ENCODE results near the gene BRPF3. TPM values are rescaled to one million over a fixed set of nuclear protein-coding genes. Genes with fewer than 3 reads are reported as not detected.

The BRPF3 gene
- total RNA-seq, 1 donor from 2014 or later, result 36.2 TPM

DNA sequence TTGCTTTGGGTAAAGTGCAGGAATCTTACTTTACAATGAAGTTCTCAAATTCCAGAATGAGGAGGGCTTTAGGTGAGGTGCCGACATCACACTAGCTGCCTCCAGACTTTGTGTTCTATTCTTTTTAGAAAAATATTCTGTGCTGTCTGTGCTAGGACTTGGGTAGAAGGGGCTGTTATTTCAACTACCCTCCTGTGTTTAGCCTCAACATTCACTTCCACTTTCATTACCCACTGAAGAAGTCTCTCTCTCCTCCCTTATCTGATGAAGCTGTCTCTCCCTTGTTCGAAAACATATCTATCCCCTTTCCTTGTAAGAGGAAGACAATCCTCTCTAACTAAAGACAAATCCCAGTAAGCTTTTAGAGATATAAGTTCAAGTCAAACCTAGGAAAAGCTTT, 25.0 kb upstream of the BRPF3 start:
- Mint-ChIP-seq H3K27ac (ENCODE audit: unreplicated experiment) (no peak overlapping the region), H3K27me3 (ENCODE audit: unreplicated experiment) (no peaks in the 10 kb centered on the region), H3K9me3 (ENCODE audit: unreplicated experiment) (peaks cover 2% of the 10 kb centered on the region), H3K36me3 (ENCODE audit: unreplicated experiment) (peaks cover under 1% of the 10 kb centered on the region), H3K4me1 (ENCODE audit: low read depth, unreplicated experiment) (no peaks in the 10 kb centered on the region), H3K4me3 (ENCODE audit: unreplicated experiment) (no peak overlapping the region)
- no peak for TF ChIP-seq CTCF (IDR thresholded peaks at IDR 0.05; ENCODE audit: partially characterized antibody, unreplicated experiment)
- no peak for DNase-seq

DNA sequence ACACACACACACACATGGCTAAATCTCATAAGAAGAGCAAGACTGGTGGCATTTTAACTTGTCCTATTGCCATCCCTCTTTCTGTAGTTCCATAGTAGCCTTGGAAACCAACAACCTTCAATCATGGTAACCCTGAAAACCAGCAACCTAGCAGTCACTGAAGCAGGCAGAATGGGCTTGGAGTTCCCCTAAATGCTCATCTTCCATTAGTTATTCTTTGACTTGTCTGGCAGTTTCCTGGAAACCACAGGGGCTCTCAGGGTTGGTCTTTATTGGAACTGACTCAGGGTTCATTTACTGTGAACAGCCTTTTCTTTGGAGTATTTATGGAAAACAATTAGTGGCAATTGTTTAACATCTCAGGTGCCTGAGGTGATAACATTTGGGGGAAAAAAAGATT, 19.4 kb upstream of the BRPF3 start:
- Mint-ChIP-seq H3K36me3 (ENCODE audit: unreplicated experiment) (peaks cover 15% of the 10 kb centered on the region), H3K27me3 (ENCODE audit: unreplicated experiment) (peaks cover 3% of the 10 kb centered on the region), H3K4me3 (ENCODE audit: unreplicated experiment) (no peak overlapping the region), H3K9me3 (ENCODE audit: unreplicated experiment) (peaks cover 12% of the 10 kb centered on the region), H3K4me1 (ENCODE audit: low read depth, unreplicated experiment) (no peaks in the 10 kb centered on the region), H3K27ac (ENCODE audit: unreplicated experiment) (no peak overlapping the region)
- no peak for DNase-seq
- TF ChIP-seq CTCF (IDR thresholded peaks at IDR 0.05; ENCODE audit: partially characterized antibody, unreplicated experiment), result no peak

DNA sequence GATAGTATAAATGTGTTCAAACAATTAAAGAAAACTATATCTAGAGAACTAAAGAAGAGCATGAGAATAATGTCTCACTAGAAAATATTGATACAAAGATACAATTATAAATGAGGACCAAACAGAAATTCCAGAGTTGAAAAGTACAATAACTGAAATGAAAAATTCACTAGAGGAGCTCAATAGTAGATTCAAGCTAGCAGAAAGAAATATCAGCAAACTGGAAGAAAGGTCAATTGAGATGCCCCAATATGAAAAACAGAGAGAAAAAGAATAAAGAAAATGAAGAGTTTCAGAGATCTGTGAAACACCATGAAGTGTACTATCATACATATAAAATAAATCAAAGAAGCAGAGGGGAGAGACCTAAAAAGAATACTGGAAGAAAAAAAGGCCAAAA, 18.0 kb upstream of the BRPF3 start:
- H3K36me3 Mint-ChIP-seq (ENCODE audit: unreplicated experiment), result peaks cover 19% of the 10 kb centered on the region
- TF ChIP-seq CTCF (IDR thresholded peaks at IDR 0.05; ENCODE audit: partially characterized antibody, unreplicated experiment), result no peak
- peaks cover 12% of the 10 kb centered on the region for H3K9me3 Mint-ChIP-seq (ENCODE audit: unreplicated experiment)
- peaks cover 3% of the 10 kb centered on the region for H3K27me3 Mint-ChIP-seq (ENCODE audit: unreplicated experiment)
- no peaks in the 10 kb centered on the region for H3K4me1 Mint-ChIP-seq (ENCODE audit: low read depth, unreplicated experiment)
- DNase-seq, result no peak
- H3K27ac Mint-ChIP-seq (ENCODE audit: unreplicated experiment), result no peak overlapping the region
- no peak overlapping the region for H3K4me3 Mint-ChIP-seq (ENCODE audit: unreplicated experiment)

DNA sequence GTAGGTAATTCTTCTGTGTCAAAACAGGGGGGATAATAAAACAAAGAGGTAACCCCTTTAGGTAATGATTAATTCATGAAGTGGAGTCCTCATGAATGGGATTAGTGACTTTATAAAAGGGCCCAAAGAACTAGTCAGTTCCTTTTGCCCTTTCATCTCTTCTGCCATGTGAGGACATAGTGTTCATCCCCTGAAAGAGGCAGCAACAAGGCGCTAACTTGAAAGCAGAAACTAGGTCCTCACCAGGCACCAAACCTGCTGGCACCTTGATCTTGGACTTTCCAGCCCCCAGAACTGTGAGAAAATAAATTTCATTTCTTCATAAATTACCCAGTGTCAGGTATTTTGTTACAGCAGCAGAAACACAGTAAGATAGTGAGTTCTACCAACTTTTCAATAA, 16.4 kb upstream of the BRPF3 start:
- no peak overlapping the region for H3K4me3 Mint-ChIP-seq (ENCODE audit: unreplicated experiment)
- H3K27ac Mint-ChIP-seq (ENCODE audit: unreplicated experiment), result no peak overlapping the region
- TF ChIP-seq CTCF (IDR thresholded peaks at IDR 0.05; ENCODE audit: partially characterized antibody, unreplicated experiment), result no peak
- peaks cover 3% of the 10 kb centered on the region for H3K27me3 Mint-ChIP-seq (ENCODE audit: unreplicated experiment)
- H3K9me3 Mint-ChIP-seq (ENCODE audit: unreplicated experiment), result peaks cover 11% of the 10 kb centered on the region
- peaks cover 19% of the 10 kb centered on the region for H3K36me3 Mint-ChIP-seq (ENCODE audit: unreplicated experiment)
- H3K4me1 Mint-ChIP-seq (ENCODE audit: low read depth, unreplicated experiment), result no peaks in the 10 kb centered on the region
- DNase-seq, result no peak

- peaks cover 2% of the 10 kb centered on the region for H3K27me3 Mint-ChIP-seq (ENCODE audit: unreplicated experiment)
- no peaks in the 10 kb centered on the region for H3K4me1 Mint-ChIP-seq (ENCODE audit: low read depth, unreplicated experiment)
- no peak for TF ChIP-seq CTCF (IDR thresholded peaks at IDR 0.05; ENCODE audit: partially characterized antibody, unreplicated experiment)
- no peaks in the 10 kb centered on the region for H3K9me3 Mint-ChIP-seq (ENCODE audit: unreplicated experiment)
- no peak for DNase-seq
- H3K4me3 Mint-ChIP-seq (ENCODE audit: unreplicated experiment), result no peak overlapping the region
- no peak overlapping the region for H3K27ac Mint-ChIP-seq (ENCODE audit: unreplicated experiment)
- H3K36me3 Mint-ChIP-seq (ENCODE audit: unreplicated experiment), result peaks cover 5% of the 10 kb centered on the region
These were observed 12.2 kb upstream of the BRPF3 start for GRCh38 chr6:36184311-36184710.
